ENCODE measurements around the gene GEMIN4.

The GEMIN4 gene

DNA sequence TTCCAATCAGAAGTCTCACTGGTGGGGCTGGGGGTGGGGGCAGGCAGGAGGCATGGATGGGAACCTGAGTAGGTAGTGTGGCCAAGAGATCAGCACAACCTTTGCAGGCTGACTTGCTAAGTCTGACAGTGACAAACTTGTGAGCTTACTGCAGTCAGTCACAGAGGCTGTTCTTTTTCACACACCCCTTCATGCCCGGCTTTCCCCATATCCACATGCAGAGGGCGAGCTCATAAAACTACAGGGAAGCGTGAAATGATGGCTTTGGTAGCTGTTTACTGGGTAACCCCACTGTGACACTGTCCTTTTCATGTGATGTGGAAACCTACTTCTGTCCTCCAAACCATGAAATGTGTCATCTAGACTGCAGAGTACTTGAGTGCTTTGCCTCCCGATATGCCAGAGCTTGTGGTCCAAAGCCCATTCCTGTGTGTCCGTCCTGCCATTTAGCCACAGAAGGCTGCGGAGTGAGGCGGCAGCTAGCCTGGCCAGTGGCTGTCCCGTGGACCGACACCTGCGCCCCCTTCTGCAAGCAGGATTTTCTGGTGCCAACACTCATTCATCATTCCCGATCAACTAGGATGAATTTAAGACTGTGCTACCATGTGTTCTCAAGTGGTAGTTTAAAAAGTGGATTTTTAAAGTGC is 9.8 kb downstream of the GEMIN4 start:
- DNase-seq (ENCODE audit: low read depth): no peak

DNA sequence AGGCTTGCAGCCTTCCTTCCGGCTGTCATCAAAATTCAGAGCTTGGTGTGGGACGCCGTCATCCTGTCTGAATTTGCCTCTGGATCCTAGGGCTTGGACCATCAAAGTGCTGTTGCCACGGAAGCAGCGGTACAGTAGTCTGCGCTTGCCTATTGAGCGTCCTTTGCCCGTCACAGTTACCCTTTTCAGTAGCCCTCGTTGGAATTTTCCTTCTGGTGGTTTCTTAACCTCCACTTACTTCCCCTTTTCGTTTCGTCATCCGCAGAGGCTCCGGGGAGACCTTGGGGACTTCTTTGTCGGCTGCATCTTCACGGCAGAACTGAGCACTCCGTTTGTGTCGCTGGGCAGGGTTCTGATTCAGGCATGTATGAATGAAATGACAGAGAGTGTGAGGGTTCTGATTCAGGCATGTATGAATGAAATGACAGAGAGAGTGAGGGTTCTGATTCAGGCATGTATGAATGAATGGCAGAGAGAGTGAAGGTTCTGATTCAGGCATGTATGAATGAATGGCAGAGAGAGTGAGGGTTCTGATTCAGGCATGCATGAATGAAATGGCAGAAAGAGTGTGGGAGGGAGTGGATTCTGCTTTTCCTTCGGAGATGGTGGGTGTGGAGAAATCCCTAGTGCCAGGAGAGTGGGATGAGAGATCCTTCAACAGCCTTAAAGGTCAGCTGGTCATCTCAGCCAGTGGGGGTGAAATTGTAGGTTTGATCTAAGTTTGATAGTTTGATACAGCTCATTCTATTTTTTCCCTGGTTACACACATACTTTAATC is 11.6 kb downstream of the GEMIN4 start:
- no peak for DNase-seq (ENCODE audit: low read depth)

DNA sequence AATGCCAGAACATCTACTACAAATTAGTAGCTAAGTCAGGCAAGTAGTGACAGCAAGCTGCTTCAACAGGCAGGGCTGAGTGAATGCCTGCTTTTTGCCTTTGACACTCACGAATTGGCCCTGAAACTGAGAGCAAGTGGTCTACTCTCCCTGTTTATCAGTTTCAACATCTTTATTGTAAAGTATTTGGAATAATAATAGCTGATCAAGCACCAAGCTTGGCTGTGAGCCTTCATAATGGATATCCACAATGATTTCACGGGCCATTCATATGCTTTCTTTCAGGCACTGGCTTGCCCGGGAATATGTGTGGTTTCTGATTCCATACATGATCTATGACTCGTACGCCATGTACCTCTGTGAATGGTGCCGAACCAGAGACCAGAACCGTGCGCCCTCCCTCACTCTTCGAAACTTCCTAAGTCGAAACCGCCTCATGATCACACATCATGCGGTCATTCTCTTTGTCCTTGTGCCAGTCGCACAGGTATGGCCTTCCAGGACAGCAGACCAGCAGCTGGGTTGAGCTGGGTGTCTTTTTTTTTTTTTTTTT is 14.4 kb downstream of the GEMIN4 start:
- no peak for DNase-seq (ENCODE audit: low read depth)

DNA sequence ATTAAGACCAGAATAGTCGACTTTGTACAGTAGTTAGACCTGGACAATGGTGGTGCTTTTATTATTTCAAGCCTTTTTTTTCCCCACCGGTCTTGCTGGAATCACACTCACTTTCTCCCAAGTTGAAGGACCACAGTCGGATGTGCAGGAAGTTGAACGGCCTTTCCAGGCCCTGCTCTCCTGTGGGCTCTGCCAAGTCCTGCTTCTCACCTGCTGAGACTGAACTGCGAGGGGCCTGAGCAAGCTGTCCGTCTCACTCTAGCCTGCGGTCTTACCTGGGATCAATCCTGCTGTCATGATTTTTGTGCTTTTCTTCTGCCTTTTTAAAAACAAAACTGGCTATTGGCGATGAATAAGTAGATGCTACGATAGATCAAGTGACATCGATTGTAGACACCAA is 18.3 kb downstream of the GEMIN4 start:
- DNase-seq (ENCODE audit: low read depth): no peak

DNA sequence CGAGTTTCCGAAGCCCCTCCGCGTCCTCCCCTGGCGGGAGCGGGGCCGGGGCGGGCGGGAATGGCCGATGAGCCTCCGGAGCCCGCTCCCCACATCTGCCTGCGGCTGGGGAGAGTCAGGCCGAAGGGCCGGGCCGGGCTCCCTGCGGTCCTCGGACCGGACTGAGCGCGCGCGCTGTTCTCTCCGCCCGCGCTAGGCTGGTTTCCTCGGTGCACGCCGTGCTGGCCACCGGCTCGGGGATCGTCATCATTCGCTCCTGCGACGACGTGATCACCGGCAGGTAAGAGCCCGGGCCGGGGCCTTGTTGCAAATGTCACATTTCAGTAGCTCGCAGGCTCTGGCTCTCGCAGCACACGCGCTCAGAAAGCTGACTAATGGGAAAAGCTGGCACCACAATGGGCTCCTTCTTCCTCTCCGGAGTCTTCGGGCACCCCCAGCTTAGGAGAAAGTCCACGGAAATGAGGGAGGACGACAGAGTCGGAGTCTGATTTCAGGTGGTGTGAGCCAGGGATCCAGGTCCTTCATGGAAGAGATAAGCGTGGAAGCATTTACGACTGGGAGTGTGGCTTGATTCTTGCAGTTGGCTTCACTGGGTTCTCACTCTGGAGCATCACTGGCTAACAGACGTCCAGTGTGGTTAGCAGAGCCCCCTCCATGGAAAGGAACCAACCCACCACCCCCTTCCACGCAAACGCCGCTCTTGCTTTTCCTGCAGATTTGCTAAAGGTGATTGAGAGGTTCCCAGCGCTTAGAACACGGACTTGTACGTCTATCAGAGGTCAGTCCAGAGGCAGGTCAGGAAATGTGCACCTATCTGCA is 19.0 kb downstream of the GEMIN4 start:
- DNase-seq (ENCODE audit: low read depth): peak; percentile 7

DNA sequence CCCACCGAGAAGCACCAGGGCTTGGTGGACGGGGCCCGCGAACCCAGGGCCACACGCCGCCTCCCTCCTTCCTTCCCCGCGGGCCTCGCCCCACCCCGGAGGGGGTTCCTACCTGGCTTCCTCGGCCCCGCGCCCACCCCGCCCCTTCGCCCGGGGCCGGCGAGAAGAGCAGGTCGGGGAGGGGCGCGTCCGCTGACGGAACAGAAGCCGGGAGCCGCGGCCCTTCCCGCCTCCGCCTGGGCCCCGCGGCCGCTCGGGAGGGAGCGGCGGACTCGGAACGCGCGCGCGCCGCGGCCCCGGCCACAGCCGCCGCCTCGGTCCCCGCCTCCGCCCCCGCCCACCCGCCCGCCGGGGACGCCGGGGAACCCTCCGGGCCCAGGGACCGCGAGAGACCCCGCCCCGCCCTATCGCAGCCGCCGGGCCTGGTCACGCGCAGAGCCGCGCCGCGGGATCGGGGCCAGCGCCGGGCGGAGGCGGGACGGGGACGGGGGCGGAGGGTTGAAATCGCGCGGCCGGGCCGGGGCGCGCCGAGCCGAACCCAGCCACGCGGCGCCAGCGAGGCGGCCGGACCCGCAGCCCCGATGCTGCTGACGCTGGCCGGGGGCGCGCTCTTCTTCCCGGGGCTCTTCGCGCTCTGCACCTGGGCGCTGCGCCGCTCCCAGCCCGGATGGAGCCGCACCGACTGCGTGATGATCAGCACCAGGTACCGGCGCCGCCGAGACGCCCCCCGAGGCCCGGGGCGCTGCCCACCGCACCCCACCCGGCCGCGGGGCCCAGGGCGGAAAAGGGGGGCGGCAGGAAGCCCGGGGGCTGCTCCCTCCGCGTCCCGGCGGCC is 19.8 kb downstream of the GEMIN4 start, which contains the start of gene TLCD3A:
Gene TLCD3A (plus strand): TSS at position 530 of the 835 bp plus-strand sequence. CDS start 52 bp downstream, at position 582.
- peak; percentile 23 for DNase-seq (ENCODE audit: low read depth)

DNA sequence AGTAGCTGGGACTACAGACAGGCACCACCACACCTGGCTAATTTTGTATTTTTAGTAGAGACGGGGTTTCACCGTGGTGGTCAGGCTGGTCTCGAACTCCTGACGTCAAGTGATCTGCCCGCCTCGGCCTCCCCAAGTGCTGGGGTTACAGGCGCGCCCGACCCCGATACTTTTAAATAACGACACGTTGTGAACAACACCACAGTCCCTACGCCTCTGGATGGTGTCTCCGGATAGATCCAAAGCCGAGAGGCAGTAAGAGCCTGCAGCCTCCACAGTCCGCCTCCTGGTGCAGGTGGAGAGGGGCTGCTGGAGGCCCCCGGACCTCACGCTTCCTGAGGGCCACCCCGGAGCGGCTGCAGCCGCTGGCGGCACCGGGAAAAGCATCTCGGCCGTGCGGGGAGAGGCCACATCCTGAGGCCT is 20.4 kb downstream of the GEMIN4 start:
- DNase-seq (ENCODE audit: low read depth): no peak

DNA sequence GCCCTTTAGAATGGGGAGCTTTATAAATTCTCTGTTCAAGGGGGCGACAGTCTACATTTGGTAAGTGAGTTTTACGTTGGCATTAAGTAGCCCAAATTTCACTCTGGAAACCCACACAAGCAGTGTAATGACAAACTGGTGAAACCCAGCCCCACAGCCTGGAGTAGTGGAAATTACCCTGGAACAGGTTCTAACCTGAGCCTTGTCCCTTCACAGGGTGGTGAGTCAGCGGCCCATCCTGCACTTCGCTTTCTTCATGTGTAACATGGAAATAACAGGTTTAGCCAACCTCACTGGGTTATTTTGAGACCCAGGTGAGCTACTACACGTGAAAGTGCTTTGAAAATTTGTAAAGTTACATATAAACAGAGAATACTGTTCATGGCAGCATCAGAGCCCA is 23.2 kb downstream of the GEMIN4 start:
- no peak for DNase-seq (ENCODE audit: low read depth)

DNA sequence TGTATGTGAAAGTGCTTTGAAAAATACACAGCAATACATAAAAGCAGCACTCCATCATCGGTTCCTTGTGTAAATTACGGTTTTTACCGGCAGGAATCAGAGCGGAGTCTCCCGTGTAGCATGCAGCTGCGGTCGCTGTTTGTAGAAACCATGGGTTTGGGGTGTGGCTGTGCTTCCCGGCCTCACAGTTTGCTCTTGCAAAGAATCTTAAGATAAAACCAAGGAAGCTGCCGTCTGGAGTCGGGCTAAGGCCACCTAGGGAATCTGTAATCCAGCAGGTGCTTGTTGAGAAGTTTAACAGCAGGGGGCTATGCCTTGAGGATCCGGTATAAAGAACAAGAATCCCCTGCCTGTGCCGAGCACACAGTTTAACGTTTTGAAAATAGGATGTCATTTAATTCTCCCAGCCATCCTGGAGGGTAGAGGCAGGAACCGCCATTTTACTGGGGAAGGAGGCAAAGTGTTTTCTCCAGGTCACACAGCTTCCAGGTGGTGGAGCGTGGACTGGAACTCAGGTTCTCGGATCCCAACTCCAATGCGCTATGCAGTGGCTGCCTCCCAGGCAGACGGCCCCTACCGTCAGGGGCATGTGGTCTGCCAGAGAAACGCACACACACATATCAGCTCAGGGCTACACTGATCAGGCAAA is 25.7 kb downstream of the GEMIN4 start:
- no peak for DNase-seq (ENCODE audit: low read depth)

DNA sequence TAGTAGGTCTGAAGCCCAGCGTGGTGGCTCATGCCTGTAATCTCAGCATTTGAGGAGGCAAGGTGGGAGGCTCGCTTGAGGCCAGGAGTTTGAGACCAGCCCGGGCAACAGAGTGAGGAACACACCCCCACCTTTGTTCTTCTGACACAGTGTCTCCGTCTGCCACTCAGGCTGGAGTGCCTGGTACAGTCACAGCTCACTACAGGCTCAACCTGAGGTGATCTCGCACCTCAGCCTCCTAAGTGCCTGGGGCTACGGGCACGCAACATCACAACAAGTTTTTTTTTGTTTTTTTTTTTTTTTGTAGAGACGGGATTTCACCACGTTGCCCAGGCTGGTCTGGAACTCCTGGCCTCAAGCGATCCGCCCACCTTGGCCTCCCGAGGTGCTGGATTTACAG is 26.3 kb downstream of the GEMIN4 start:
- DNase-seq (ENCODE audit: low read depth): no peak

DNA sequence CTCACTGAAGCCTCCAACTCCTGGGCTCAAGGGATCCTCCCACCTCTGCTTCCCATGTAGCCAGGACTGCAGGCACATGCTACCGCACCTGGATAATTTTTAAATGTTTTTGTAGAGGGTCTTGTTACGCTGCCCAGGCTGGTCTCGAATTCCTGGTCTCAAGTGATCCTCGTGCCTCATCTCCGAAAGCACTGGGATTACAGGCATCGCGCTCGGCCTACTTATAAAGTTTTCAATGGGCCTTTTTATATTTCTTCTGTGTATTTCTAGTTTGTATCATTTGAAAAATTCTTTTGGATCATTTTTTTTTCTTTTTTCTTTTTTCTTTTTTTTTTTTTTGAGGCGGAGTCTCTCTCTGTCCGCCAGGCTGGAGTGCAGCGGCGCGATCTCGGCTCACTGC is 27.0 kb downstream of the GEMIN4 start:
- no peak for DNase-seq (ENCODE audit: low read depth)

DNA sequence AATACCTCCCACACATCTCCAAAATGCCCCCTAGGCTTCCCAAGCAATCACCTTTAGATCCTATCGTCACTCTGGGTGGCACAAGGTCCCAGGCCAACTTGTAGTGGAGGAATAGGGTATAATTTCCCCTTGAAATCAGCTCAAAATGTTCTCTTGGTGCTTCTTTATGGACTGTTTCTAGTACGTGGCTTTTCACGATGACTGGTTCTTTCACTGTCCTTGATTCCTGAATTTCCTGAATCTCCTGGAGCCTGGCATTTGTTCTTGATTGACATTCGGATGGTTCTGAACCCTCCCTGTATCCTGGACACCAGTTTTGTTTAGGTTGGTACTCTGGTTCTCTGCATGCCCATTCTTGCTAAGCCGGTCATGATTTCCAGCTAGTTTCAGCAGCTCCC is 30.5 kb downstream of the GEMIN4 start:
- DNase-seq (ENCODE audit: low read depth): no peak

DNA sequence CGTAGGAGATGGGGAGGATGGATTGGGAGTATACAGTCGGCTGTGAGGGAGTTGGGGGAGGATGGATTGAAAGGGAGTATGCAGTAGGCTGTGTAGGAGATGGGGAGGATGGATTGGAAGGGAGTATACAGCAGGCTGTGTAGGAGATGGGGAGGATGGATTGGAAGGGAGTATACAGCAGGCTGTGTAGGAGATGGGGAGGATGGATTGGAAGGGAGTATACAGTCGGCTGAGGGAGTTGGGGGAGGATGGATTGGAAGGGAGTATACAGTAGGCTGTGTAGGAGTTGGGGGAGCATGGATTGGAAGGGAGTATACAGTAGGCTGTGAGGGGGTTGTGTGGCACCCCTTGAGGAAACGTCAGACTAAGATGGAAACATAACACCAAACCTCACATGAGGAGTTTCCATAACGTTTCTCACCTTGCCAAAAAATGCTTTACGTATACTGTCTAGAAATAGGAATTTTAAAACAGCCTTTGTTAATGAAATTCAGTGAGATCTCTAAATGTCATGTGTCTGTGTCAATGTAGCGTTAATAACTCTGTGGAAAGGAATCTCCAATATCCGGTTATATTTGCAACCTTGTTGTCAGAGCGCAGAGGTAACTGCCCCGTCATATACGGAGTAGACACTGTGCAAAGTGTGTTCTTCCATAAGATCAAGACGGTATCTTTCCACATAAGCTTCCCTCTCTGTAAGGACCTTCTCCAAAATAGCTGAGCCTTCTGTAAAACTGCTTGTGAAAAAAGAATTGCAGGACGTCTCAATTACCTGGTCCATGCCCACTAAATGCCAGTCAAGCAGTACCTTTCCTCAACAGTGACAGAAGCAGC is 31.1 kb downstream of the GEMIN4 start:
- no peak for DNase-seq (ENCODE audit: low read depth)

DNA sequence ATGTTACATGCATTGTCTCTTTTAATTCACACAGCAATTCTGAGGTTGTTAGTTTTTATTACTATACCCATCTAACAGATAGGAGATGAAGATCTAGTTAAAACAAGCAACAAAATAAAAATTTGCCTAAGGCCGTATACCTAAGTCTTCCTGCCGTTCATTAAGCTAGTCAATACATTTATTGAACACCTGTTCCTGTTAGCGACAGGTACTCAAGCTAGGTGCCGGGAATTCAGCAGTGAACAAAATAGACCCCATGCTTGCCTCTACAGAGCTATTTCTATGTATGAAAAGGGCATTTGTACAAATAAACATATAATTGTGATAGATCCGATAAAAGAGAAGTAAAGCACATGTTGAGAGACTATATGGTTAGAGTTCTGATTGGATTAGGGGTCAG is 34.0 kb downstream of the GEMIN4 start:
- DNase-seq (ENCODE audit: low read depth): no peak

DNA sequence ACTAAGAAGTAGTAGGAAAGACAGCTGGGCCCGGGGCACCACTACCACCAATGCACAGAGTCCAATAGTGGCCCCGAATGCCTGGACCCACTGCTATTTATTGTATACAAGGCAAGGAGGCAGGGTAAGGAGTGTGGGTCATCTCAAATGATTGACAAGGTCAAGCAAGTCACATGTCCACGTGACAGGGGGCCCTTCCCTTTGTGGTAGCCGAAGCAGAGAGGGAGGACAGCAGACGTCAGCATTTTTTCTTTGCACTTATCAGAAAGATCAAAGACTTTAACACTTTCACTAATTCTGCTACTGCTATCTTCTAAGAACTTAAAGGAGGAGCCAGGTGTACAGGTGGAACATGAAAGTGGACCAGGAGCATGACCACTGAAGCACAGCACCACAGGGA is 43.9 kb downstream of the GEMIN4 start:
- no peak for DNase-seq (ENCODE audit: low read depth)

DNA sequence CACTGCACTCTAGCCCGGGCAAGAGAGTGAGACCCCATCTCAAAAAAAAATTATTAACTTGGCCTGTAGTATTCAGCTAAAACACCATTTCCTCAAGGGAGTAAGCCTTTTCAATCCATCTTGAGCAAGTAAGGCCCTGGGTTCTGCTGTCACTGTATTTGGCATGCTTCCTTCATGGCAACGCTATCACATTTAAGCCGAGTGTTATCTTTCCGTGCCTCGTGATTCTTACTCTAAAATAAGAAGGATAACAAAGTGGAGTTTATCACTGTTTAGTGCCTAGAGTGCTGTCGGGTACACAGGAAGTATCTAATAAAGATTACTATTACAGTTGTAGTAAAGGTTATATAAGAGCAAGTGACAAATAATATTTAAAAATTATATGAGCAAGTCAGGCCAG is 46.2 kb downstream of the GEMIN4 start:
- no peak for DNase-seq (ENCODE audit: low read depth)

DNA sequence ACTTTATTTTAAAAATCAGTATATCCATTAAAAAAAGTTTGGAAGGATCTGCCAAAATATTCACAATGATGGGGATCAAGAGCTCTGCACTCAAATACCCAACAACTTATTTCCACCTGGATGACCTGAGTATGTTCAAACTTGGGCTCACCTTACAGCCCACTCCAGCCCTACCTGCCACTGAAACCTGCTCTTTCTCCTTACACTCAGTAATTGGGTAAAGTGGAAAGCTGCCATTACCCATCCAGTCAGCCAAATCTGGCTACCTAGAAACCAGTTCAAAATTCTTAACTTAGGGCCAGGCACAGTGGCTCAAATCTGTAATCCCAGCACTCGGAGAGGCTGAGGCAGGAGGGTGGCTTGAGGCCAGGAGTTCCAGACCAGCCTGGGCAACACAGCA is 47.1 kb downstream of the GEMIN4 start:
- DNase-seq (ENCODE audit: low read depth): no peak

DNA sequence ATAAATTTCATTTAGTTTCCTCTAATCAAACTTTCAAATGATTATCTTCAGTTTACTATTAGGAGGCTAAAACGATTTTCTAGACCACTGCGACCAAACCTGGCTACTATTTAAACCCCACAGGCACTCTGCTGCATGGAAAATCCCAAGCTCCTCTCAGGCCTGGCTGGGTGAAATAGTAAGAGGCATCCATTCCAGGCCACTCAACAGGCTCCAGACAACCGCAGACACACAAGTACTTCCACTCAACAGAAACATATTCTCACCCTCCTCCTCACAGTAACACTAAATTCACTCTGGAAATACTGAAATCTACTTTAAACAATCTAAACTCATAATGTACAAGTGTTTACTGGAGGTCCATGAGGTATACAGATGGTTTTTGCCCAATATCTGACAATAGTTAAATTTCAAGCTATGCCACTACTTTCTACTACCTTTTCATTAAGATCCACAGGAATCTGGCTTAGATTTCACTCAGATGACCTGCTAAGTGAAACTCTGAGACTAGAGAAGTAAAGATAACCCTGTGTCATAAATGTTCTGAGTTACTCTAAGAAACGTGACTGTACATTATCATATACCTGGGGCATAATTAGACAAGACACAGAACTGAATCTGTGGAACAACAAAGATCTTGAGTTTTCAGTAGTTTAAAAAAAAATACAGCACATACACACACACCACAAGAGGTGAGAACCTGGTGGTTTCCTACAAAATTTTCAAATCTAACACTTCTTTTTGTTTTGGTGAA is 47.8 kb downstream of the GEMIN4 start:
- no peak for DNase-seq (ENCODE audit: low read depth)

DNA sequence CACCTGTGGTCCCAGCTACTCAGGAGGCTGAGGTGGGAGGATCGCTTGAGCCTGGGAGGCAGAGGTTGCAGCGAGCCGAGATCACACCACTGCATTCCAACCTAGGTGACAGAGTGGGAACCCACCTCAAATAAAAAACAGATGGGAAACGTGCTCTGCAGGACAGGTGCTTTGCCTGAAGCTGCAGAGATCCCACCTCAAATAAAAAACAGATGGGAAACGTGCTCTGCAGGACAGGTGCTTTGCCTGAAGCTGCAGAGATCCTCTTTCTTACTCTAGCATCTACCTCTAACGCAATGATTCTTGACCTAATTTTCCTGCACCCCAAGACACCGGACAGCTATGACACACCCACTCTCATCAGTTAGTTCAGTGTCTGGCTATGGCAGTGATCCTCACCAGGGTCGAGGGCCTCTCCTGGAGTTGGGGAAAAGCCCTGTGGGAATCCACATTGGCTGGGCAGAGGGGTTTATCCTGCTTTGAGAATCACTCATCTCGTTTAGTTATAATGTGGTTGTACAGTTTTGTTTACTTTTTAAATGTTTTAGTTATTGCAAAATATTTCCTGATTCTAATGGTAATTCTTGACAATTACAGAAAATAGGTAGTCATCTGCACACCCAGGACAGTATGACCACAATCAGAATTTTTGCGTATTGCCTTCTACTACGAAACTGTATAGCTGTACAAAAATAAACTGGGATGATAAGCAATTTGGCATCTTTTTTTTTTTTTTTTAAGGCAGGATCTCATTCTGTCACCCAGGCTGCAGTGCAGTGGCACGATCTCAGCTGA is 48.8 kb downstream of the GEMIN4 start:
- no peak for DNase-seq (ENCODE audit: low read depth)

All from activated gamma-delta T cell treated with anti-CD3 and anti-CD28 coated beads, Interleukin-2, amount 50 U/mL, for 16 hours (primary cell).